Stimulated activated CD8-positive, alpha-beta memory T cell treated with anti-CD3 and anti-CD28 coated beads, Interleukin-7, amount 100 ng/mL, for 1 hour (primary cell): ENCODE measurements around the gene CD47.
A peak's percentile ranks its signal among the peaks of the same experiment; 100 is the strongest.

Experiments
- DNase-seq, 2 donors: peaks; one replicate each; pipeline ENCODE4 v3.0.0-alpha.2; 2020; ENCODE audit warnings: low read depth in 2 of 2

CD47 gene

DNA sequence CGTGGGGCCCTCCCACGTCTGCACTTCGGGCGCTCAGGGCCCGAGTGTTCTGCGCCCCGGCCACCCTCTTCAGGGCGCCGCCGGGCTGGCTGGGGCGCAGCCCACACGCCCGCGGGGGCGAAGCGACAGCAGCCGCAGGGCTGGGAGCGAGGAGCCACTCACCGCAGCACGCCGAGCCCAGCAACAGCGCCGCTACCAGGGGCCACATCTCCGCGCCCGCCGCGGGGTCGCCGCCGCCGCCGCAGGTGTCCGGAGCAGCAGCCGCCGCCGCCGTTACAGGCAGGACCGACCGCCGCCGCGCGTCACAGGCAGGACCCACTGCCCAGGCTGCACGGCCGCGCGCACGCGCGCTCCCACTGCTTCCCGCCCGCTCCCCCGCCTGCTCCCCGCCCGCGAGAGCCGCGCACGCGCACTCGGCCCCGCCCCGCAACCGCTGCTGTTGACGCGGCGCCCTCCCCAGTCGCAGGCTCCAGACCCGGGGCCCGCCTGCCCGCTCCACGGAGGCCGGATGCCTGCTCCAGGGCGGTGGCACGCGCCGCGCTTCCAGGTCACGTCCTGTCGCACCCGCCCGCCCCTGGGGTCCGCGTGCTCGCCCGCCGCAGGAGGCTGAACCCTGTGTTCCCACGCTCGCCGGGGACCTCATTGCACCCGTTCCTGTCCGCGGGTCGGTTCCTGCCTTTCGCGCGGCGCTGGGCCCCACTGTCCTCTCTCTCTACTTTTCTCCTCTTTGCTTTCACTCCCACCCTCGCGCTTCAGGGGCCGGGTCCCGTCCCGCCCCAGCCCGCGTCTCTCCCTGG is at the start of gene CD47:
Gene CD47, minus strand, starts transcription at position 331 of the 797 bp plus-strand sequence. Its CDS starts 123 bp downstream, at position 208.
- DNase-seq: peak; percentile 94

DNA sequence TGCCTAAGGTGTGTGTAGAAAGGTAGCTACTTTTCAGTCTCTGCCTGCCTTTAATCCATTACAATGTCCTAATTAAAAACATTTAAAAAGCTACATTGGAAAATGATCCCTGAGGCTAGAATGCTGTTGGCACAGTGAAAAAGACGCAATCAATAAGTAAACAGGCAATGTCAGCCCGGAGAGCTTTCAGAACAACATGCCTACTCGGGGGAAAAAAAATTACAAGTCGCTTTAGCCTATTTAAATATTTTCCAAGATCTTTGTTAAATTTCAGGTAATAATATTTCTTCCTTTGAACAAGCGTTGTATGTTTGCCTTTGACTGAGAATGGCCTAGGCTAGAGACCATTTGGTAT is 46.6 kb upstream of the CD47 start:
- no peak for DNase-seq

DNA sequence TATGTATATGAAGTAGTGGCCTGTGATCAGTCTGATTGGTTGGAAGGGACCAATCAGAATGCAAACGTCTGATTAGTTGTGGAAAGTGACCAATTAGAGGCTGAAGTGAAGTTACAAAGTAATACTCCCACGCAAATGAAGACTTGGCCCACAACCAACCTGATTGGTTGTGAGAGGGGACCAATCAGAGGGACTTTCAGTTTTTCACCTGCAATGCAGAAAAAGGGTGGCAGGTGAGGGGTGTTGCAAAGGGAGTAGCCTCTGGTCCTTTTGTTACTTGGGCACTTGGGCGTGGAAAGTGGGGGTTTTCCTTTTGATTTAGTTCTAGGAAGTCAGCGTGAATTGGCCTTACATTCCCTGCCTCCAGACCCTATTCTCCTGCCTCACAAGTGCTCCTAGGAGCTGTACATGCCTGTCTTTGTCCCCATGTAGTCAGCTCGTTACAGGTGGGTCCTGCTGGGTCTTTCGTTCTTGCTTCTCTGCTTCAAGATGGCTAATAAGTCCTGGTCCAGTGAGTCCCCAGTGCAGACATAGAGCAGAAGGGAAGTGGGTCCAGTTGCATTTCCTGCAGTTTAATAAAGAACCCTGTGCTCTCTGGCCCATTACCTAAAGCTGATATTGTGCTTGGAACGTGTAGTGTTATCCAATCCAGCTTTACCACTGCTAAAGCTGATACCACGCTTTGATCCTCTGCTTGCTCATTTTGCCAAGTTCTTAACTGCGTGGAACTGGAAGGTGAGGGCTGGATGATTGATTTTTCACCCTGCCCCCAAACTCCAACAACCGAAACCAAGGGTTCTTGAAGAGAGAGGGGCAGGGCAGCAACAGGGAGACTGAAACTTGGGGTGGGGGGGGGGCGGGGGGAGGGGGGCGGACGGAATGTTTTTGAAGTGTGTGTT is 46.0 kb upstream of the CD47 start:
- DNase-seq: no peak

DNA sequence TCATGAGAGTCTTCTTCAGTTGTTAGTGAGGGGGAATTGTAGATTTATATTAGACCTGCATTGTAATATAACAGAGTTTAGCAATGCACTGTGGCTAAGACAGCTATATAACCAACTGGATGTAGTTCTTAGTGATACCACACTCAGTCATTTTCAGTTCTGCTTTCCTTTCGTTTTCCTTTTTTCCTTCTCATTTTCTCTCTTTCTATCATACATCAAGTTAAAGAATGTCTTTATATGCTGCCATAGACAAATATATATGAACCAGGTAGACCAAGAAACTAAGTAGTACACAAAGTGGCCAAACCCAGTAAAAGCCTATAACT is 43.7 kb upstream of the CD47 start:
- DNase-seq: no peak

DNA sequence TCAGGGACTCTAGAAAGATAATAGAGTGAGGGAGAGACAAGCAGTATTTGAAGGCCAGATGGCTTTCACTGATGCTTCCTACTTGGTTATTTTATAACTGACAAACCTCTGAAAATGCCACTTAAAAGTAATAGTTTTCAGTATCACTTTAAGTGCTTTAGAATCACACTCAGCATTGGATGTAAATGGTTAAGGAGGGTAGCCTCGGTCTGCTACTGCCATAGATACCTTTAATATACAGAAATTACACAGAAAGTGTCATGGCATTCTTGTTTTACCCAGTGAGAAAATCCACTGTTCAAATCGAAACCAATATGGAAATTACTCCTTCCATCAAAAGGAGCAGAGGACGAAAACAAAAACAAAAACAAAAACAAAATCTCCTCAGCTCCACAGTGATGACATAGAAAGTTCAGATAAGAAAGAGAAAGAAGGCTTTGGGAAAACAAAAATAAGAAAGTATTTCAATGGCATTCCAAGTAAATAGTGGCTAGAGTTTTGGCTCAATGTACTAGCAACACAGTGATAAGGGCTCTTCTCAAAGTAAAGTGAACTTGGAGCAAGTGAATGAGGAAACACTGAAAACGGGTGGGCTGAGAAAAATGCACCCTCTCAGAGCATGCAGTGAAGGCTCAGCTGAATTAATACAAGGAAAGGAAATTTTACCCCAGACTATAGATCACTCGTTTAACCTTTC is 43.2 kb upstream of the CD47 start:
- no peak for DNase-seq

DNA sequence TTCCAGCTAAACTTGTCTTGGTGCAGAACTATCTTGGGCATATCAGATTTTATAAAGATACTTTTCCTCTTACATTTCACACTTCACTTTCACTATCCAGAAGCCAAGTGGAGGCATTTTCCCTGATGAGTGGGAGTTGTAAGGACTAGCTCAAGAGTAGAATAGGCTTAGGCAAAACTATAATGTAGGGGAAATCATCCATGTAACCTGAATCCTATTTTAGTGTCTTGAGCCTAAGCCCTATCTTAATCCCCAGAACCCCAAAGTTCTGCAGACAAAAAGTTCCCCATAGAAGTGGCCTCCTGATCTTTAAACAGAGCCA is 42.2 kb upstream of the CD47 start:
- no peak for DNase-seq

DNA sequence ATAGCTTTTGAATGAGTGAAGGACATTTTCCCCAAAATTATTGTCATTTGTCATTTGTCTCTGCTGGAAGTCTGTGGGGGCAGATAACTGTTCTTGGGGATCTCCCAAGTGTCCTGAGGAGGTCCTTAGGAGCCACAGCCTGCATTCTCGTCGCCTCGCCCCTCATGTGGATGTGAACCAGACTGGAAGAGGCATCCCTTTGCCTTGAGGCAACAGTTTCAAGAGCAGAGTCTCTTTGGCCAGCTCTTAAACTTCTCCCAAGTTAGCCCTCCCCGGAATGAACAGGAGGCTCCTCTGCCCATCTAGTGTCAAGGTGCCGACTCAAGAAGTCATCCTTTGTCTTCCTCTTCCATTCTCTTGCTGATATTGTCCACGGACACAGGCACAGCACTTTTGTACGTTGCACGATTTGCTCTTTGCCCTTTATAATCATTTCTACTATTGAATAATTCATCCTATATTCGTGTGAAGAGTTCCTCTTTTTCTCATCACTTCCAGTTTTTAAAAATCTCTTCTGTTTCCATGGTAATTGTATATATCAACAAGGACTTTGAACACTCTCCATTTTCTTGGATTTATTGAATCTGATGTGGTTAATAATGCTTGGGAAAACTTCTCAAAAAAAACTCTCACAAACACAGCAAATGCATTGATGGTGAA is 40.8 kb upstream of the CD47 start:
- DNase-seq: no peak

DNA sequence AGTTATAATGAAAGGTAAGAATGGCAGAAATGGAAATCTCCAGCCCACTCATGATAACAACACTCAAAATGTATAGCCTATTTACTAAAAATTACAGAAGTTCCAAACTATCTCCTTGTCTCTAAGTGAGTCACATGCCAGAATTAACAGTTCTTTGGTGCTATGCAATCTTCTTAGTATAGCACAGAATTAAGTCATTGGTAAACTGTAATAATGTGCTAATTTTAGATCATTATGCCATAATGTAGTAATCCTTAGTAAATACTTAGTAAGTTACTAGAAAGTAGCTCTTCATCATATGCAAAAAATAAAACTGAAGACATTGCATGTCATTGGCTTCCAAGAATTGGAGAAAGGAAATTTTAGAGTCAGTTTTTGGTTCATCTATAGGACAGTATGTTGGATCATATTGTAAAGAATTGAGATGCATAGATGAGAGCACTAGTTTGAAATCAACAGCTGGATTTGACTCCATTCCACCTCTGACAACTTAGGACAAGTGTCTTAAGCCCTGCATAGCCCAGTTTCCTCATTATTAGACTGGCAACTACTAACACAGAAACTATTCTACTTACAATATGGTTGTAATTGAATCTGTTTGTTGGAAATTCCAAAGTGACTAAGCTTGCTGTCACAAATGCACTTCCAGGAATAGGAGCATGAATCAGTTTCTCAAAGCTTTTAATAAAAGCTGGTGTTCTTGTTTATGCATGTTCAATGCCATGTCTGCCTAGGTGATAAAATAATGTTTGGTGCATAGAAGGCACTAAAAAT is 40.1 kb upstream of the CD47 start:
- DNase-seq: no peak

DNA sequence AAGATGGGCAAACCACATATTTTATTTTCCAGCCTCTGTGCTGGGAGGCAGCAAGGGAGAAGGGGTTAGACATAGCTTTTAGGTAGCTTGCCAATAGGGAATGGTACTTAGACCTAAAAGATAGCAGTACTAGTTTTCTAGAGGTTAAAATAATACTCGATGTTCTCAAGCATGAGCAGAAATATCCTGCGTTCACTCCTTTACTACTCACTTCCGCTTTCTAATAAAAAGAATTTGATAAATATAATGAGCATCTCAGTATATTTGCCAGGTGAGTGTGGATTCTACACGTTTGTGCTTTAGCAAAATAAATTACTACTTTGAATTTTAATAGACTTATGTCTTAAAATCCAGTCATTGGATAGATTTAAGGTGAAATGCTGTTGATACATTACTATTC is 39.4 kb upstream of the CD47 start:
- DNase-seq: no peak

DNA sequence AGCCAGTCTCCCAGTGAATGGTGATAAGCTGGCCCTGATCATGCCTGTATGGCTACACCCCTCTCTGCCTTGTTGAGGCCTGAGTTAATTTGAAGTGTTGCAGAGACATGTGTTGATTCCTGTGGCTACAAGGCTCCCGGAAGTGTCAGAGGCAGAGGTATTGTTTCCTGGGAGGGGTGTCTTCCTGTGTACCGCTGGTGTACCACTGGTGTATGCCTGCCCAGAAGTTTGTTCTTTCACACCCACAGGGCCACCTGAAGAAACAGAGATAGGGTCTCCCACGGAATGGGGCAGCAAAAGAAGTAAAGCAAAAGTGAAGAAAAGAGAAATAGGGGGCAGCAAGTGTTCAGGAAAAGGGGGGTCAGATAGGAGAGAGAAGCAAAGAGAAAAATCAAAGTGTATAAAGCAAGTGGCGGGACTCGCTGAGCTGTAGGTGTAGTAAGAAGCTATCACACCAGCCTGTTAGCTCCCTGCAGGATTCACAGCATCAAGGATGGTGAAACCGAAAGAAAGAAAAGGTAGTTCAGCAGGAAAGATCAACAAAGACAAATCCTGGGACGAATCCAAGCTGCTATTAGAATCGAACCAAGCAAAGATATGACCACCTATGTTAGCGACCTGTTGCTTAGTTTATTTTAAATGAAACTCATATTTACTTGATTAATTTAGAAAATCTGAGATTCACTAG is 36.6 kb upstream of the CD47 start:
- peak in 1 of 2 donors; percentile 34 for DNase-seq

DNA sequence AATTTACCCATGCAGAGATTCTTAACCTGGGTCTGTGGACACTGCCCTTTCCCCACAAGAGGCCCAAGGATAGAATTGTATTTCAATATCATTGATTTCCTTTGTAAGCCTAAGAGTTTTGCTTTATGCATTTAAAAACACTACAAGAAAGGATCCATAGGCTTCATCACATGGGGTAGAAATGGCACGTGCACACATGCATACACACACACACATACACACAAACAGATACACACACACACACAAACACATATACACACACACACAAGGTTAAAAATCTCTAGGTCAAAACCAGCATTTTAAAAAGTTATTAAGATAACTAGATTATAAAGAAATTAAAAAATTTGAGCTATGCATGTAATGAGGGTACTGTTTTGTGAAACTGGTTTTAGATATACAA is 35.5 kb upstream of the CD47 start:
- no peak for DNase-seq

DNA sequence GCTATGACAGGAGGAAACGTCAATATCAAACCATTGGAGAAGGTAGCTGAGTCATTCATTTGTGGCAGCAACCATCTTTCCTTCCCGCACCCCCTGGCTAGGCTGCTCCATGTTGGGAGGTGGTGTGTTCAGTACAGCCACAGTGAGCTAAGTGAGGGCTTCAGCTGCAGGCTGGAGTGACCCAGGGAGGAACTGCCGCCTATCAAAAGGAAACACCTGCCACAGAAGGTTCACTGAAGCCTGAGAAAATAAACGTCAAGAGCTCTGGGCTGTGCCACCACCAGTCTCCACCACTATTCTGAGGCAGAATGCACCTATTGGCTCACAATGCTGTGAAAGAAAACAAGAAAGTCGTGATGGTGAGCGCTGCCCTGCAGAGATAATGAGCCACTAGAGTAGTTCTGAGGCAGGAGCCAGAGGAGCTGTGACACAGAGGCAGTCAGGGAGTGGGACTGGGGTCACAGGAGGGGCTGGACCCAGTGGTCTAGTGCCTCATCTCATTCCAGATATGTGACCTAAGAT is 34.8 kb upstream of the CD47 start:
- DNase-seq: no peak

DNA sequence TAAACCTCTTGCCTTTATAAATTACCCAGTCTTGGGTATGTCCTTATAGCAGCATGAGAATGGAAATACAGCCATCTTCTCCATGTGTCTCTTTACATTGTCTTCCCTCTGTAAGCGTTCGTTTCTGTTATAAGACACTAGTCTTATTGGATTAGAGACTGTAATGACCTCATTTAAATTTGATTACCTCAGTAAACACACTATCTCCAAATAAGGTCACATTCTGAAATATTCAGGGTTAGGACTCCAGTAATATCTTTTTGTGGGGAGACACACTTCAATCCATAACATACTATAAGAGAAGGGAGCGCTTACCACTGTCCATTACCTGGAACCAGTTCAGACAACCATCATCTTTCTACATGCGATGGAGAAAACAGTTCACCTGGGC is 34.3 kb upstream of the CD47 start:
- DNase-seq: no peak

DNA sequence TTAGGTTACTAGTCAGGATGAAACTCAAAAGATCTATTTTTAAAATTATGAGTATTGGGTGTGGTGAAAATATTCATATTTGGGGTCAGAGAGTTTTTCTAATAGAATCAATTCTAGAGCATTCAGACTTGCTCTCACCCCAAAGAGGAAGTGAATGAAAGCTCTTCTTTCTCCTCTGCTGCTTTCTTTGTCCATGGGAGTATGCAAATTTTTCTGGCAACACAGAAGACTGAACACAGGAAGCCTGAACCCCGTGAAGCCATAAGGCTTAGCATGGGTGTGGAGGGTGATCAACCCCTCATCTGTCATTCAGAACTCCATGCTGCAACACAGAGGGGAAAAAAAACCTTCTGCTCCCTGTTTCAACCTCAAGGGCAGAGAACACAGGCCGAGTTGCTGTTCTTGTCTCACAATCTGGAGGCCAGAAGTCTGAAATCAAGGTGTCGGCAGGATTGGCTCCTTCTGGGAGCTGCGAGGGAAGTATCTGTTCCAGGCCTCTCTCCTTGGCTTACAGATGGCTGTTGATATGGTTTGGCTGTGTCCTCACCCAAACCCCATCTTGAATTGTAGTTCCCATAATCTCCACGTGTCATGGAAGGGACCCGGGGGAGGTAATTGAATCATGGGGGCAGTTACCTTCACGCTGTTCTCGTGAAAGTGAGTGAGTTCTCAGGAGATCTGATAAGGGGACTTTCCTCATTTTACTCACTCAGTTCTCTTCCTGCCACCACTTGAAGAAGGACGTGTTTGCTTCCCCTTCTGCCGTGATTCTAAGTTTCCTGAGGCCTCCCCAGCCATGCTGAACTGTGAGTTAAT is 33.7 kb upstream of the CD47 start:
- DNase-seq: peak; percentile 33 to 40

DNA sequence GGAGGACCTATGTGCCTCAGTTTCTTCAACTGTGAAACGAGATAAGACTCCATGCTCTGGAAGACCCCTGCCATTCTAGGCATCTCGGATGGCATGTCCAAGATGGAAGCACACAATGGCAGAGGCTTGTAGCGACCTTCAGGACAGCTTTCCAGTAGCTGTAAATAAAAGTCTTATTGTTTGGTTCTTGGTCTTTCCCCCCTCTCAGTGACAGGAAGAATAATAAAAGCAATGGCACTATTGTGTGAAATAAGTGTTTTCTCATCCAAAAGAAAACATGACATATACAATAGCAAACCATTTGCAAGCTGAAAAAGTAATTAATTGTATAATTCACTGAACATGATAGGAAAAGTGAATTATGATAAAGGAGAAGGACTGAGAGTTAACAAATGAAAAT is 32.5 kb upstream of the CD47 start:
- DNase-seq: no peak

DNA sequence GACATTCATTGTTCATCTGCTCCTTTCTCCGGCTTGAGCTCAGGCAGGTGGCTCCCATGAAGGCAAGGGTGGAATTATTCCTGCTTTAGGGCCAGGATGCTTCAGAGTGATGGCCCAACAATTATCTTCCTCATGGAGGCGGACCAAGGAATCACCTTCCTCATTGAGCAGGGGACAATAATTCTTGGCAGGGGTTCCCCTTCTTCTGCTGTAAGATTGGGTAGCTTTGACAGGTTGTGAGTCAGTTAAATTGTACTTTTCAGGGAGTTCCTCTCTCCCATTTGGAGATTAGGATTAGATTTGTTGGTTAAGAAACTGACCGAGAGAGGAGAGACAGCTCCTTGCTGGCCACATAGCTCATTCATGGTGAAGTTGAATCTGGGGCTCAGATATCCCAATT is 31.4 kb upstream of the CD47 start:
- DNase-seq: no peak

DNA sequence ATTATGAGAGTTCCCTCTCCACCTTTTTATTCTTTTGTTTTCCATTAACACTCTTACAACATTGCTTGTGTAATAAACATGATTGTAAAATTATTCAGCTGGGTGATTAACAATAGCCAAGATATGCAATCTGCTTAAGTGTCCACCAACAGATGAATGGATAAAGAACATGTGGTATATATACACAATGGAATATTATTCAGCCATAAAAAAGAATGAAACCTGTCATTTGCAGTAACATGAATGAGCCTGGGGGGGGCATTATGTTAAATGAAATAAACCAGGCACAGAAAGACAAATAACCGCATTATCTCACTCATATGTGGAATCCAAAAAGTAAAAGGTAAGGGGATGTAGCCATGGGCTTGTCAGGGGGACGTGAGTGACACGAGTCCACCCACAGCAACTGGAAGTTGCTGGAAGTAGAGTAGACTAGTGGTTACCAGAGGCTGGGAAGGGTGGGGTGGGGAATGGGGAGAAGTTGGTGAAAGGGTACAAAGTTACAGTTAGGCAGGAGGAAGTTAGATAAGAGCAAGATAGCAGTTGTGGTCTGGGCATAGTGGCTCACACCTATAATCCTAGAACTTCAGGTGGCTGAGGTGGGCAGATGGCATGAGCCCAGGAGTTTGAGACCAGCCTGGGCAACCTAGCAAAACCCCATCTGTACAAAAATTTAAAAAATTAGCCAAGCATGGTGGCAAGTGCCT is 28.7 kb upstream of the CD47 start:
- no peak for DNase-seq

DNA sequence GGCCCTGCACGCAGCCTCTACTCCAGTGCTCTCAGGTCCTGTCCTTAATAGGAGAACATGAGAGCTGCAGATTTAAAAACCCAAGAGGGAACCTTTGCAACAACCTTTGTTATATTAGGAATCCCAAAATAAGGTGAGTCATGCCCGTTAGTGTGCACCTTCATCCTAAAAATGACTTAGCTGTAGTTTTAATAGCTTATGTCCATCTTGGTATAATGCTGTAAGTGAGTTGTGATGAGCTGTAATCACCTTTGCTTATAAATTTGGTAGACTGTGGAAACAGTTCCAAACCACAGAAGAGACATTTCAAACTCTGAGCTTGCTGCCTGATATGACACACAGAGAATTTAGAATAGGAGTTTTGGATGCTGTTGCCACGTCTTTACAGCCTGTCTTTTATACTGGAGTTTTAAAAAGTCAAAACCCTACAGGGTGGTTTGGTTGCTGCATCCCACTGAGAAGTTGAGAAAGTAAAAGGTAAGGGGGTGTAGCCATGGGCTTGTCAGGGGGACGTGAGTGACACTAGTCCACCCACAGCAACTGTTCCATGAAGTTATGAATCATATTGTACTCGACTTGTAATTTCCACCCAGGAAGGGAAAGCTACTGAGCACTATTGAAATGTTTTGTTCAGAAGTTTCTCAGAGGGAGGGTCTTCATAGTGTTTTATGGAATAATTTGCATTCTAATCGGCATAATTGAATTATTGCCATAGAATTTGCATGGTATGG is 27.4 kb upstream of the CD47 start:
- DNase-seq: no peak
